ENCODE results near the gene HELT. TPM values are rescaled to one million over a fixed set of nuclear protein-coding genes. Genes with fewer than 3 reads are reported as not detected.

HELT gene
- total and polyA plus RNA-seq, 2 of the 4 experiments (the other 2 are of a cell fraction) = not detected

- no peak overlapping the region for H2BK120ac ChIP-seq (ENCODE audit: low read depth, low read length)
- no peaks in the 10 kb centered on the region for H3K9me1 ChIP-seq (ENCODE audit: insufficient read depth, low read length)
- TF ChIP-seq FOS (IDR thresholded peaks at IDR 0.05; ENCODE audit: low read depth, low read length) = no peak
- no peak for TF ChIP-seq MAFK (IDR thresholded peaks at IDR 0.05; ENCODE audit: low read depth, low read length)
- TF ChIP-seq MXI1 (IDR thresholded peaks at IDR 0.05; ENCODE audit: borderline replicate concordance, low read depth, low read length) = no peak
- TF ChIP-seq RFX5 (IDR thresholded peaks at IDR 0.05; ENCODE audit: low read depth, low read length) = no peak
- H4K5ac ChIP-seq (ENCODE audit: low read depth, low read length) = no peak overlapping the region
- no peaks in the 10 kb centered on the region for H3K4me1 ChIP-seq (ENCODE audit: control insufficient read depth, insufficient read depth, low read length)
- no TSS peak for BruUV-seq (replicated peaks)
- intact Hi-C loops (cut with micrococcal nuclease) = loop anchor here (1.0 to 2.0 kb wide), 3 partner anchors 92 to 258 kb away; no protein-coding TSS in a partner anchor
- H3K9me3 ChIP-seq (ENCODE audit: control insufficient read depth, insufficient read depth, low read length) = no peaks in the 10 kb centered on the region
- H2AFZ ChIP-seq (replicated peaks; ENCODE audit: low read length, poor library complexity) = peak overlapping the region; percentile 78
- dilution Hi-C loops (cut with HindIII; ENCODE audit: low sequenced_read_pairs, unreplicated experiment) = no loop called here
- H2AK9ac ChIP-seq (replicated peaks; ENCODE audit: low read depth, low read length, poor library complexity) = peak overlapping the region; percentile 20
- no peak overlapping the region for H3K9ac ChIP-seq (ENCODE audit: low read depth, low read length)
- H3K79me1 ChIP-seq (ENCODE audit: low read depth in 1 of 2, low read length in 2 of 2) = no peaks in the 10 kb centered on the region
- H3K18ac ChIP-seq (ENCODE audit: low read depth, low read length) = no peak overlapping the region
- no peak overlapping the region for H3K56ac ChIP-seq (ENCODE audit: extremely low read depth, insufficient read depth, low read length)
- 9% methylated on average over 12 of the region's 22 CpGs; no CpG with 5 or more reads in 1 of the 2 experiments for WGBS, 2 experiments (ENCODE audit: extremely low coverage in 2 of 2, insufficient read length in 1 of 2)
- no peaks in the 10 kb centered on the region for H4K20me1 ChIP-seq (ENCODE audit: insufficient read depth, low read length)
- H2AK5ac ChIP-seq (ENCODE audit: low read depth, low read length) = no peak overlapping the region
- ChIA-PET POLR2A (ENCODE audit: unreplicated experiment) (no interaction called here), CTCF (interaction anchor here (0.9 to 1.6 kb wide), 4 partner anchors 10 to 259 kb away, joined by 3 to 10 read pairs (median 4); no protein-coding TSS in a partner anchor)
- in situ Hi-C loops (cut with MboI; ENCODE audit: low sequenced_read_pairs) = loop anchor here (10.0 kb wide), 2 partner anchors 130 to 260 kb away; no protein-coding TSS in a partner anchor
- no peak overlapping the region for H3K27ac ChIP-seq (ENCODE audit: insufficient read depth, low read length)
- no peak overlapping the region for H3K4me3 ChIP-seq (ENCODE audit: insufficient read depth, low read depth, low read length)
- peak overlapping the region; percentile 16; the same call in 1 of the 2 replicates for H3K4me2 ChIP-seq (ENCODE audit: low read depth, low read length)
- H3K14ac ChIP-seq (replicated peaks; ENCODE audit: low read depth, low read length) = no peak overlapping the region
- H2BK15ac ChIP-seq (ENCODE audit: low read depth, low read length) = no peak overlapping the region
- peak; percentile 70 for ATAC-seq (ENCODE audit: low read depth)
- H2BK20ac ChIP-seq (ENCODE audit: low read depth, low read length) = no peak overlapping the region
- DNase-seq = no peak
- H3K36me3 ChIP-seq (ENCODE audit: control insufficient read depth, insufficient read depth, low read length) = no peaks in the 10 kb centered on the region
- H4K8ac ChIP-seq (ENCODE audit: low read depth in 2 of 2, low read length in 2 of 2) = no peak overlapping the region
- no peak overlapping the region for H3K23ac ChIP-seq (ENCODE audit: low read depth, low read length)
- H2BK5ac ChIP-seq (ENCODE audit: low read depth, low read length, poor library complexity, severe bottlenecking) = no peak overlapping the region
- no peak overlapping the region for H3K4ac ChIP-seq (ENCODE audit: low read depth, low read length)
- H3K27me3 ChIP-seq (ENCODE audit: control insufficient read depth, insufficient read depth, low read length) = peaks cover 29% of the 10 kb centered on the region; the same call in 1 of the 2 replicates
- H4K91ac ChIP-seq (ENCODE audit: insufficient read depth, low read depth, low read length) = no peak overlapping the region
These were observed 13.6 kb upstream of the HELT start for GRCh38 chr4:185004562-185005218.
